Brain microvascular endothelial cell (primary cell): ENCODE results near the gene SKAP1.

Experiments
- DNase-seq: peaks from one replicate; pipeline ENCODE4 v3.0.0-alpha.2; 2020
- H3K27ac ChIP-seq: fragments of 250-450 bp; sonication (Bioruptor Pico); 2 replicates; pipeline ENCODE4 v1.5.1; 2020; ENCODE audit warnings: mild to moderate bottlenecking, moderate library complexity
- H3K27me3 ChIP-seq: fragments of 250-450 bp; sonication (Bioruptor Pico); replicated peaks from 2 replicates; pipeline ENCODE4 v1.5.1; 2020; ENCODE audit warnings: mild to moderate bottlenecking
- H3K36me3 ChIP-seq: fragments of 250-450 bp; sonication (Bioruptor Pico); replicated peaks from 2 replicates; pipeline ENCODE4 v1.5.1; 2020; ENCODE audit warnings: mild to moderate bottlenecking
- H3K4me3 ChIP-seq: 2 replicates; pipeline ENCODE4 v1.5.1; 2011; ENCODE audit warnings: low read depth, mild to moderate bottlenecking, control low read depth, low read length, moderate library complexity
- in situ Hi-C: cut with HindIII; loops from 2 replicates; pipeline ENCODE4 v1.10.0; 2017; ENCODE audit warnings: low sequenced_read_pairs, low pct_ligation_motif_present
- TF ChIP-seq, protein P1 (sequence below): IDR thresholded peaks from 2 replicates; pipeline ENCODE4 v1.5.1; 2011; ENCODE audit warnings: low read depth, mild to moderate bottlenecking, moderate library complexity, low read length, control low read depth, inconsistent platforms; ENCODE audit errors: missing control alignments

Gene SKAP1

DNA sequence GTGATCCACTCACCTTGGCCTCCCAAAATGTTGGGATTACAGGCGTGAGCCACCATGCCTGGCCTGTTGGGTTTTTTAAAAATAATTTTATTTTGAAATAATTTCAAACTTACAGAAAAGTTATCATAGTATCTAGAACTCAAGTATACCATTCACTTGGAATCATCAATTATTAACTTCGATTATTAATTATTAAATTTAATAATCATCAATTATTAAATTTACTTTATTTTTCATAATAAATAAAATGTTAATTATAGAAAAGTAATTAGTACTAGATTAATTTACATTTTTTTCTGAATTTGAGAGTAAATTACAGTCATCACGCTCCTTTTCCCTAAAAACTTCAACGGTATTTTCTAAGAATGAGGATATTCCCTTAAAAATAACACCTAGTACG lies 13.7 kb upstream of the SKAP1 start:
- Histone ChIP-seq H3K27ac (no peak overlapping the region), H3K36me3 (no peaks in the 10 kb centered on the region), H3K27me3 (peaks cover 2% of the 10 kb centered on the region), H3K4me3 (no peak overlapping the region)
- TF ChIP-seq, protein P1, sequence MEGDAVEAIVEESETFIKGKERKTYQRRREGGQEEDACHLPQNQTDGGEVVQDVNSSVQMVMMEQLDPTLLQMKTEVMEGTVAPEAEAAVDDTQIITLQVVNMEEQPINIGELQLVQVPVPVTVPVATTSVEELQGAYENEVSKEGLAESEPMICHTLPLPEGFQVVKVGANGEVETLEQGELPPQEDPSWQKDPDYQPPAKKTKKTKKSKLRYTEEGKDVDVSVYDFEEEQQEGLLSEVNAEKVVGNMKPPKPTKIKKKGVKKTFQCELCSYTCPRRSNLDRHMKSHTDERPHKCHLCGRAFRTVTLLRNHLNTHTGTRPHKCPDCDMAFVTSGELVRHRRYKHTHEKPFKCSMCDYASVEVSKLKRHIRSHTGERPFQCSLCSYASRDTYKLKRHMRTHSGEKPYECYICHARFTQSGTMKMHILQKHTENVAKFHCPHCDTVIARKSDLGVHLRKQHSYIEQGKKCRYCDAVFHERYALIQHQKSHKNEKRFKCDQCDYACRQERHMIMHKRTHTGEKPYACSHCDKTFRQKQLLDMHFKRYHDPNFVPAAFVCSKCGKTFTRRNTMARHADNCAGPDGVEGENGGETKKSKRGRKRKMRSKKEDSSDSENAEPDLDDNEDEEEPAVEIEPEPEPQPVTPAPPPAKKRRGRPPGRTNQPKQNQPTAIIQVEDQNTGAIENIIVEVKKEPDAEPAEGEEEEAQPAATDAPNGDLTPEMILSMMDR = no peak
- DNase-seq = no peak
- in situ Hi-C loops = no loop called here

DNA sequence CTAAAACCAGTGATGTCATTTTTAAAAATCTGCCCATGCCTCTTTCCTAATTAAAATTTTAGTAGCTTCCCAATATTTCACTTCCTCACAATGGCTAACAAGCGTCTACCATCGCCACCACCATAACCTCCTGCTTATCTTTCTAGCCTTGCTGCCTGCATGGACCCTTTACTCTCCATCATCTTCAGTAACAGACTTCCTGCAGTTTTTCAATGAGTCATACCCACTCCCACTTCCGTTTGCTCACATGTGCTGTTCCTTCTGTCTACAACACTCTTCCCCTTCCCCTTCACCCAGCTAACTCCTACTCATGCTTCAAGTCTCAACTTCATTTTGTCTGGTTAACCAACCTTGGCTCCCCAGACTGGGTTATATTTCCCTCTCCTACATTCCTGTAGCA lies 12.8 kb upstream of the SKAP1 start:
- Histone ChIP-seq H3K27ac (no peak overlapping the region), H3K36me3 (no peaks in the 10 kb centered on the region), H3K27me3 (peaks cover 2% of the 10 kb centered on the region), H3K4me3 (no peak overlapping the region)
- no peak for DNase-seq
- in situ Hi-C loops = no loop called here
- TF ChIP-seq, protein P1 = no peak

DNA sequence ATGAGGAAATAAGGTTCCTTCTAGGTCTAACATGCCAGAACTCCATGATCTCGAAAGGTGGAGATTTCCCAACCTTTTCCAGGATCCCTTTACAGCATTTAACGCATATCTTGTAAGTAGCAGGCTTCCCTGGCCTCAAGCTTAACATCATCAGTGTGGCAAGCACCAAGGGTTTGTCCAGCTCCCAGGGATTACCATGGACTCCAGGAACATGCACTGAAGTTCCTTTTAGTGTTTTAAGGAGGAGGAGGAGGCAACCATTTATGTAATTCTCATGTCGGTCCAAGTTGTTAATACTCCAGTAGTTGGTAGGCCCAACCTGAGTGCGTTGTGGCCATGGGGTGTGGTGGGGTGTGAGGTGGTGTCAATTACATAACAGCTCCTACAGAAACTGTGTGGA lies 11.8 kb upstream of the SKAP1 start:
- Histone ChIP-seq H3K4me3 (no peak overlapping the region), H3K27me3 (peaks cover 5% of the 10 kb centered on the region), H3K27ac (no peak overlapping the region), H3K36me3 (no peaks in the 10 kb centered on the region)
- DNase-seq = no peak
- in situ Hi-C loops = no loop called here
- TF ChIP-seq, protein P1 = no peak

DNA sequence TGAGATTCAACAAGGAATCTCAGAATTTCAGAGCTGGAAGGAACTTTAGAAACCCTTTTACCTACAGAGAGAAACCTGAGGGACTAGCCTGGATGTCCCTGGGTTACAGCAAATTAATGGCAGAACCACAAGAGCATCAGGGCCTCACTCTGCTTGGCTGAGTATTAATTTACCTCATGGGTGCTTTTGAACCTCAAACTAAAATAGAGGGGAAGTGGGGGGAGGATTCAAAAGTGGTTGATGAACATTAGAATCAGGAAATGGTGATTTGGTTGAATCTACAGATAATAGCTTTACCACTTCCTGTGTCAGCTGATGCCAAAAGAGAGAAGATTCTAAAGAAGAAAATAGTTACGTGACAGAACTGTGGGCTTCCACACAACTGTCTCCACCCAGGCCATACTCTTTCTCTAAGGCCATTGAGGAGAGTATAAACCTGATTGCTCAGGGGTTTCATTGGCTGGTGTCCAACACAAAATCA lies 11.3 kb upstream of the SKAP1 start:
- Histone ChIP-seq H3K4me3 (no peak overlapping the region), H3K27ac (no peak overlapping the region), H3K27me3 (peaks cover 5% of the 10 kb centered on the region), H3K36me3 (no peaks in the 10 kb centered on the region)
- DNase-seq = no peak
- in situ Hi-C loops = no loop called here
- TF ChIP-seq, protein P1 = no peak

DNA sequence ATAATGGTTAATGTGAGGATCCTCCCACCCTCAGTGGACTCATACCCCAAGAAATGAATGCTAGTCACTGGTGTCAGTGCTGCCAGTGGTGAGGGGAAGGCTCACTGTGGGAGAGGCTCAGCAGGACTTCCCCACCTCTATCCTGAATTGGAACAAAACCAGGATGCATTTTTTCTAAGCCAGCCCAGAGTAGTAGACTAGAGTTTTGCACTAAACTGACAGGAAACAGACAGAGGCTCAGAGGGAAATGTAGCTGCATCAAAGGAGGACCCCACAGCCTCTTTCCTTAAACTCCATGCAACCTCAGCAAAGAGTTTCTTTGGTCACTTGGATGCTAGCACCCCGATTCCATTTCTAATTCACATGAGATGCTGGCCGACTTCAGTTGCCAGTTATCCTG lies 10.7 kb upstream of the SKAP1 start:
- no peak overlapping the region for H3K27ac ChIP-seq
- in situ Hi-C loops = no loop called here
- no peak for DNase-seq
- no peaks in the 10 kb centered on the region for H3K36me3 ChIP-seq
- TF ChIP-seq, protein P1 = no peak
- peaks cover 7% of the 10 kb centered on the region for H3K27me3 ChIP-seq
- H3K4me3 ChIP-seq = no peak overlapping the region

DNA sequence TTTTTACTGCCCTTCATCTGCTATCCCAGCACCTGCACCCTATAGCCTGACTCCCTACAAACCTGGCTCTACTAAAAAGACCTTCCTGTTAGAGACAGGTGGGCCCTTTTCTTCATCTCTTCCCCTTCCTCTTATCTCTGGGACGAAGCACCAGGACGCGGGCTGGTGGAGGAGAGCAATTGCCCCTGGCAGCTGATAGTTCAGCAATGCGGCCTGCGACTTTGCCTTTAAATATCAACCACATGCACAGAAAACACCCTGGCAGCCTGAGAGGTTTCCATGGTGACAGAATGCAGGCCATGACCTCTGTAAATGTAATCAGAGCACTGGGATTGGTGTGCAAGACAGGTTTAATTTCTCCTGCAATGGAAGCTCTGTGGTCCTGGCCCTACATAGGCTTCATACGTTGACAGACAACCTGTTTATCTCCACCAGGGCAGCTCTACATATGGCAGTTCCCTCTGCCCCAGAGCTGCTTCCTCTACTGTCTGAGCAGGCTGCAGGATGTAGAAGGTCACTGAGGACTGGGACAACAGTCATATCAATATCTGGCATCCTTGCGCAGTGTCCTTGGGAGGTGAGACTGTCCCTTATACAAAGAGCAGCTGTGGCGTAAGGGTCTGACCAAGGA lies 10.0 kb upstream of the SKAP1 start:
- no peak for DNase-seq
- TF ChIP-seq, protein P1 = no peak
- no peak overlapping the region for H3K4me3 ChIP-seq
- in situ Hi-C loops = no loop called here
- no peak overlapping the region for H3K27ac ChIP-seq
- no peaks in the 10 kb centered on the region for H3K36me3 ChIP-seq
- peaks cover 12% of the 10 kb centered on the region for H3K27me3 ChIP-seq
